Stimulated activated CD4-positive, alpha-beta T cell treated with anti-CD3 and anti-CD28 coated beads, TNF-alpha, amount 100 ng/mL, for 1 hour (primary cell): Measurements from ENCODE around the gene SLC35F2.

Experiments
- DNase-seq, 3 donors: peaks; one replicate each; pipeline ENCODE4 v3.0.0-alpha.2; 2020; ENCODE audit warnings: low read depth in 3 of 3, low spot score in 1 of 3

Gene SLC35F2

GRCh38 chr11:107743191-107743590 lies 115.4 kb downstream of the SLC35F2 start:
- DNase-seq, result no peak

GRCh38 chr11:107741044-107741823 lies 117.4 kb downstream of the SLC35F2 start:
- DNase-seq, result no peak
